GM19395 (cell line): ENCODE data around the gene ANAPC13.

Experiments
- ATAC-seq: cut with Tn5 transposase; IDR thresholded peaks from one replicate; pipeline ENCODE4 v1.9.1; 2021; ENCODE audit warnings: mild to moderate bottlenecking, moderate library complexity; ENCODE audit not compliant: unreplicated experiment

ANAPC13 gene

DNA sequence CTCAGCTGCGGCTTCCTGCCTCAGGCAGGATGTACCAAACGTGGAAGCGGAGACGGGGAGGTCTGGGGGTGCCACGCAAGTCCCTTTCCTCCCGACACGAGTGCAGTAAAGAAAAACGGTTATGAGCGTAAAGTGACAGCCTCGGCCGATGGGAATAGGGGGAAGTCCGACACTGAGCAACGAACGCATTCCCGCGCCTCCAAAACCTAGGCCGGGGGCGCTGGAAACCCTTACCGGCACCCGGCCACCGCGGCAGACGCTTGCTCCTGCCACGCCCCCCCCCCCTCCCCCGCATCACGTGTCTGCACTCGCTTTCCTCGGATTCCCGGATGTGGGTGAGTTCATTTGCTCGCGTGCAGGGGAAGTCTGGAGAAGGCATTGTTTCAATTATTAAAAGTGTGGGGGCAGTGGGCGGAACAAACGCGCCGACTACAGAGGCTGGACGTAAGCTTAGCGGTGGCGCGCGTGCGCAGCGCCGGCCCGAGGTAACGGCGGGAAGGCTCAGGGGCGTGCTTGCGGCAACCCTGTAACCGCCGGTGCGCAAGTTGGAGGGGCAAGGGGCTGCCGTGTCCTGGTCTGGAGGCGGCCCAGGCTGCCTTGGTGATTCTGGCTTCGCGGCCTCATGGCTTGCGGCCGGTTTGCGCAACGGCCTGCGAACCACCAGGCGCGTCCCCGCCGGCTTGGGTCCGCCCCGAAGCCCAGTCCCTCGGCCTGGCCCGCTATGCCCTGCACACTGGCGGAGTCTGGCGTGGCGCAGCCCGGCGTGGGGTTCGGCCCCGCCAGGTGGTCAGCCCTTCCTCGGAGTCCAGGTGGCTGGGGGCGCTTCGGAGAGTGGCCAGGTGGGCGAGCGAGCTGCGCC is at the start of gene ANAPC13, which contains the start of gene CEP63:
Gene ANAPC13 (minus strand): TSS at position 268 of the 859 bp plus-strand sequence. CDS start 3,081 bp downstream, outside the sequence.
Gene CEP63 (plus strand): TSS at position 340 of the 859 bp plus-strand sequence. CDS start 9,264 bp downstream, outside the sequence.
- peak; percentile 84 for ATAC-seq

GRCh38 chr3:134535186-134535970 is 49.6 kb upstream of the ANAPC13 start:
- ATAC-seq = no peak

- no peak for ATAC-seq
Measured at GRCh38 chr3:134533493-134533892, 47.7 kb upstream of the ANAPC13 start.

GRCh38 chr3:134527538-134528186 is 41.9 kb upstream of the ANAPC13 start:
- no peak for ATAC-seq

GRCh38 chr3:134527037-134527436 is 41.3 kb upstream of the ANAPC13 start:
- no peak for ATAC-seq

GRCh38 chr3:134526319-134526718 is 40.5 kb upstream of the ANAPC13 start:
- no peak for ATAC-seq

GRCh38 chr3:134525293-134525692 is 39.5 kb upstream of the ANAPC13 start:
- no peak for ATAC-seq

DNA sequence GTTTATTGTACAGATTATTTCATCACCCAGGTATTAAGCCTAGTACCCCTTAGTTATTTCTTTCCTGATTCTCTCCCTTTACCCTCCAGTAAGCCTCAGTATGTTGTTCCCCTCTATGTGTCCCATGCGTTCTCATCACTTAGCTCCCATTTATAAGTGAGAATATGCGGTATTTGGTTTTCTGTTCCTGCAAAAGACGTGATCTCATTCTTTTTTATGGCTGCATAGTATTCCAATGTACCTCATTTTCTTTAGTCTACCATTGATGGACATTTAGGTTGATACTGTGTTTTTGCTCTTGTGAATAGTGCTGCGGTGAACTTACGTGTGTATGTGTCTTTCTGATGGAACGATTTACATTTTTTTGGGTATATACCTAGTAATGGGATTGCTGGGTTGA is 36.8 kb upstream of the ANAPC13 start:
- ATAC-seq = no peak

DNA sequence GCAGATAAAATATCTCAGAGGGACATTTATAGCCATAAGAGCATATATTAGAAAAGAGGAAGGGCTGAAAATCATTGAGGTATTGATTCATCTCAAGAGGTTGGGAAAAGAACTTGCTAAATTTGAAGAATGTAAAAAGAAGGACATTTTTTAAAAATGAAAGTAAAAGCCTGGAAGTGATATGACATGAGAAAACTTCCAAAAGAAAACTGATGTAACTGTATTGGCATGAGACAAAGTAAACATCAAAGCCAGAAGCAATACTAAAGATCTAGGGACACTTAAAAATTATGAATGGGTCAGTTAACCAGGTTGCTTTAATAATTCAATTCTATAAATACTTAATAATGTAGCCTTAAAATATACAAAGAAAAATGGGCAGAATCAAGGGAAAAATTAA is 32.0 kb upstream of the ANAPC13 start:
- ATAC-seq = no peak

DNA sequence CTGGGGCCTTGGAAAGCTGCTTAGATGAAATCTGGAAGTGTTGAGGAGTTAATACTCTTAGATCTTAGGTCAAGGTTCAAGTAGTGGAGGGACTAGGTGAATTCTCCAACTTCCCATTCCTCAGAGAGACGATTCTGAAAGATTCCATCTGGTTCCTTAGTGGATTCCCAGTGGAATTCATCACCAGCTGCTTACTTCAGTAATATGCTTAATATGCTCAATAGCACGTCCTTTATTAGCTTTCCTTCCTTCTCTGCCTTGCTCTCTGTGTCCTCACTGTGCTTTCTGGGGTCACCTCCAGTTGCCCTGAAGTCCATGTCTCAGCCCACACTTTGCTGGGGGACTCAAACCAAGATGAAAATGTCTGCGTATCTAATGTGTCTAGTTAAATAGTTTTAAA is 31.1 kb upstream of the ANAPC13 start:
- ATAC-seq = no peak

GRCh38 chr3:134511500-134511899 is 25.7 kb upstream of the ANAPC13 start:
- no peak for ATAC-seq

- ATAC-seq = no peak
Measured at GRCh38 chr3:134505485-134505884, 19.7 kb upstream of the ANAPC13 start.

DNA sequence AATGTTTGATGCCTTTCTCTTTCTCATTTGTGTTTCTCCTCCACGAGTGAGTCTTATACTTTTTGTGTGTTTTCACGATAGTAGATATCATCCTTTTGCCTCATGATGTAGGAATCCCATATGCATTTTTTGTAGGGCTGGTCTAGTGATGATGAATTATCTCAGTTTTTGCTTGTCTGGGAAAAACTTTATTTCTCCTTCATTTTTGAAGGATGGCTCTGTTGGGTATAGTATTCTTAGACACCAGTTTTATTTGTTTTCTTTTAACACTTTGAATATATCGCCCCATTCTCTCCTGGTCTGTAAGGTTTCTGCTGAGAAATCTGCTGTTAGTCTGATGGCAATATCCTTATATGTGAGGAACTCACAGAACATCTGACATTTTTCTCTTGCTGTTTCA is 18.3 kb upstream of the ANAPC13 start:
- no peak for ATAC-seq

DNA sequence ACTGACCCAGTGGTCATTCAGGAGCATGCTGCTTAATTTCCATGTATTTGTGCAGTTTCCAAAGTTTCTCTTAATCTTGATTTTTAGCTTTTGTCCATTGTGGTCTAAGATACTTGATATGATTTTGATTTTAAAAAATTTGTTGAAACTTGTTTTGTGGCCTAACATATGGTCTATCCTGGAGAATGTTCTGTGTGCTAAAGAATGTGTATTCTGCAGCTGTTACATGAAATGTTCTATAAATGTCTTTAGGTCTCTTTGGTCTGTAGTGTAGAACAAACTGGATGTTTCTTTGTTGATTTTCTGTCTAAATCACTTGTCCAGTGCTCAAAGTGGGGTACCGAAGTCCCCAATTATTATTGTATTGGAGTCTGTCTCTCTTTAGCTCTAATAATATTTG is 17.5 kb upstream of the ANAPC13 start:
- no peak for ATAC-seq

DNA sequence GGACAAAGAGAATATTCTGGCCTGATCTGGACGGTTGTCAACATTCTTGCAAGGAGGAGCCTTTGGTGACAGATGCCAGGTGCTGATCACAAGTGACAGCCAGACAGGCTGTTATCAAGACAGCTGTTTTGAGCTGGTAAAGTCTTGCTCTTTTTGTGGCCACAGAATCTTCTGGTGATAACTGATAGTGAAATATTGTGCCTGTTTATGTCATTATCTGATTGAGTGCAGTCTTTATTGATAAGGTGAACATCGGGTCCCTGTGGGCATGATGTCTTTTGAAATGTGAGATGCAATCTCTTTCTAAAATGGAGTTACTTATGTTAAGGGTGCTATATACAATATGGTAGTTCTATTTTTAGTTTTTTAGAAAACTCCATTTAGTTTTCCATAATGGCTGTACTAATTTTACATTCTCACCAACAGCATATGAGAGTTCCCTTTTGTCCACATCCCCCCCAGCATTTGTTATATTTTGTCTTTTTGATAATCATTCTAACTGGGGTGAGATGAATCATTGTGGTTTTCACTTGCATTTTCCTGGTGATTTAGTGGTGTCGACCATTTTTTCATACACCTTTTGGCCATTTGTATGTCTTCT is 10.8 kb upstream of the ANAPC13 start:
- peak; percentile 52 for ATAC-seq

DNA sequence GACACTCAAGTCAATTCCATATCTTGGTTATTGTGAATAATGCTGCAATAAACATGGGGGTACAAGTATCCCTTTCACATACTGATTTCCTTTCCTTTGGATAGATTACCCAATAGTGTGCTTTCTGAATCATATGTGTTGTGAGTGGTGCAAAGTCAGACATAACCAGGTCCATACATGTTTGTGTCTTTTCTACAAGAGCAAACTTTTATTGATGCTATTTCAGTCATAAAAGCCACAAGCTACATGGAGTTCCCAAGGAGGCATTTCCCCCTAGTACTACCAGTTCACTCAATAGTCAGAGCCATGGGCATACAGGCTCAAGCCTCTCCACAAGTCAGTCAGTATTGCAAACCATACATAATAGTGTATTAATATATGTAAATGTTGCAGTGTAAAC is 10.2 kb upstream of the ANAPC13 start:
- no peak for ATAC-seq

DNA sequence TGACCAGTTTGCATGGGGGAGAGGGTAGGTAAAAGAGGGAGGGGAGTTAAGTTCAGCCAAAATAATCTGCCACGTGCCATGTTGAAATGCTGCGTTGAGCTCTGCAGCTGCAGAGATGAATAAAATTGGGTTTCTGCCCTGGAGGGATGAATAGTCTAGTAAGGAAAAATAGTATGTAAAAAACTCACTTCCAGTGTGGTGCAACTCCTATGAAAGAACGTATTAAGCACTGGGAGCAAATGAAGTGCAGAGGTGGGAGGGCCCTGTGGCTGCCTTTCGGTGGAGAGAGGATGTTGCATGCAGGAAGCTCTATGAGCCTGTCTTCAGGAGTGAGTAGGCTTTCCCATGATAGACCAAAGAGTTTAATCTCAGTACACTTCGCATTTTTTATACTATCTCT is 8.7 kb upstream of the ANAPC13 start:
- ATAC-seq = no peak

GRCh38 chr3:134487406-134487805 is 1.6 kb upstream of the ANAPC13 start:
- ATAC-seq = peak; percentile 32

DNA sequence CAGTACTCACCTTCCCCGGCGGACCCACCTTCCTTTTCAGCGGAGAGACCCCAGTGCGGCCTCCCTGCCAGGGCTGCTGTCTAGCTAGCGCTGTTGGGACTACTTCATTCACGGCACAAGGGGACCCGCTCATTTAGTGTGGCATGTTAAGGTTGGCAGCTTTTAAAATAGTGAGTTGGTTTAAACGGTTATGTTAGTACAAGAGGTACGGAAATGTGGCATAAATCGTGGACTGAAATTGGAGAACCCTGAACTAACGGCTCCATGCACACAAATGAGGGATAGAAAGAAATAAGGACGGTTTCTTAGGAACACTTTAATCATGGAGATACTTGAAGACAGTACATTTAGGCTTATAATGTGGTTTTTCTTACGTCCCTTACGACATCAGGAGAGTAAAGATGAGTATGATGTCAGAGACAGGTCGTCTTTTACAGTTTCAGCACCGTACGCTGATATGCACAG is 824 bp upstream of the ANAPC13 start:
- ATAC-seq = no peak

- peak; percentile 14 for ATAC-seq
Measured at GRCh38 chr3:134485075-134485717, 589 bp downstream of the ANAPC13 start.
